H9 (cell line): ENCODE data around the gene RPS6KA4. TPM values are rescaled to one million over a fixed set of nuclear protein-coding genes. Genes with fewer than 3 reads are reported as not detected.

Experiments
- DNase-seq: peaks from one replicate; pipeline ENCODE4 v3.0.0-alpha.2; 2017
- H2AFZ ChIP-seq: one replicate; pipeline ENCODE4 v1.6.1; 2013; ENCODE audit warnings: mild to moderate bottlenecking, low read length, control low read depth, moderate library complexity
- H2AK5ac ChIP-seq: 2 replicates; pipeline ENCODE4 v1.6.1; 2013; ENCODE audit warnings: low read length, control low read depth, mixed read lengths; ENCODE audit not compliant: insufficient read length
- H2BK120ac ChIP-seq: one replicate; pipeline ENCODE4 v1.6.1; 2013; ENCODE audit warnings: low read depth, mild to moderate bottlenecking, low read length, control low read depth, inconsistent platforms; ENCODE audit not compliant: poor library complexity, severe bottlenecking
- H2BK12ac ChIP-seq: 2 replicates; pipeline ENCODE4 v1.6.1; 2013; ENCODE audit warnings: low read length, control low read depth, mixed read lengths, low read depth; ENCODE audit not compliant: insufficient read length
- H2BK15ac ChIP-seq: 2 replicates; pipeline ENCODE4 v1.6.1; 2013; ENCODE audit warnings: low read depth, low read length, control low read depth
- H2BK20ac ChIP-seq: one replicate; pipeline ENCODE4 v1.6.1; 2013; ENCODE audit warnings: low read depth, mild to moderate bottlenecking, low read length, control low read depth, inconsistent platforms; ENCODE audit not compliant: poor library complexity, severe bottlenecking
- H2BK5ac ChIP-seq: 2 replicates; pipeline ENCODE4 v1.6.1; 2013; ENCODE audit warnings: low read length, control low read depth, mixed read lengths; ENCODE audit not compliant: insufficient read length
- H3K14ac ChIP-seq: 2 replicates; pipeline ENCODE4 v1.6.1; 2013; ENCODE audit warnings: low read length, control low read depth; ENCODE audit not compliant: insufficient read depth
- H3K18ac ChIP-seq: 2 replicates; pipeline ENCODE4 v1.6.1; 2013; ENCODE audit warnings: low read depth, mild to moderate bottlenecking, mixed read lengths, low read length, control low read depth; ENCODE audit not compliant: insufficient read length
- H3K23ac ChIP-seq: 2 replicates; pipeline ENCODE4 v1.6.1; 2013; ENCODE audit warnings: low read length, control low read depth, mixed read lengths, low read depth; ENCODE audit not compliant: insufficient read length
- H3K23me2 ChIP-seq: 2 replicates; pipeline ENCODE4 v1.6.1; 2013; ENCODE audit warnings: low read depth, mild to moderate bottlenecking, mixed read lengths, low read length, control low read depth; ENCODE audit not compliant: insufficient read length, poor library complexity, severe bottlenecking
- H3K27ac ChIP-seq: 2 replicates; pipeline ENCODE4 v1.5.1; 2013; ENCODE audit warnings: low read length, control low read depth, mixed read lengths, low read depth; ENCODE audit not compliant: insufficient read length
- H3K27me3 ChIP-seq: 2 replicates; pipeline ENCODE4 v1.6.1; 2013; ENCODE audit warnings: low read length, control low read depth, inconsistent platforms; ENCODE audit not compliant: insufficient read depth
- H3K4ac ChIP-seq: 2 replicates; pipeline ENCODE4 v1.6.1; 2013; ENCODE audit warnings: low read depth, mild to moderate bottlenecking, control low read depth, inconsistent platforms, low read length, moderate library complexity
- H3K4me1 ChIP-seq: 2 replicates; pipeline ENCODE4 v1.6.1; 2013; ENCODE audit warnings: low read length, control low read depth, inconsistent platforms; ENCODE audit not compliant: insufficient read depth
- H3K4me2 ChIP-seq: 2 replicates; pipeline ENCODE4 v1.6.1; 2013; ENCODE audit warnings: low read length, control low read depth, mixed read lengths; ENCODE audit not compliant: insufficient read length, insufficient read depth
- H3K56ac ChIP-seq: 2 replicates; pipeline ENCODE4 v1.6.1; 2013; ENCODE audit warnings: low read depth, mild to moderate bottlenecking, mixed read lengths, low read length, control low read depth; ENCODE audit not compliant: insufficient read length
- H3K79me1 ChIP-seq: 2 replicates; pipeline ENCODE4 v1.6.1; 2013; ENCODE audit warnings: low read depth, mild to moderate bottlenecking, moderate library complexity, low read length, control low read depth, inconsistent platforms; ENCODE audit not compliant: insufficient read depth, poor library complexity, severe bottlenecking
- H3K79me2 ChIP-seq: 2 replicates; pipeline ENCODE4 v1.6.1; 2013; ENCODE audit warnings: low read length, control low read depth, inconsistent platforms; ENCODE audit not compliant: insufficient read depth
- H3K9ac ChIP-seq: 2 replicates; pipeline ENCODE4 v1.6.1; 2013; ENCODE audit warnings: low read length, control low read depth, mixed read lengths; ENCODE audit not compliant: insufficient read length; ENCODE audit errors: extremely low read depth
- H3K9me3 ChIP-seq: one replicate; pipeline ENCODE4 v1.6.1; 2013; ENCODE audit warnings: low read depth, low read length, inconsistent platforms; ENCODE audit not compliant: control insufficient read depth
- H3T11ph ChIP-seq: one replicate; pipeline ENCODE4 v1.6.1; 2013; ENCODE audit warnings: mild to moderate bottlenecking, low read length, control low read depth, inconsistent platforms
- H4K20me1 ChIP-seq: one replicate; pipeline ENCODE4 v1.6.1; 2013; ENCODE audit not compliant: control insufficient read depth, insufficient read length, insufficient read depth
- H4K5ac ChIP-seq: 2 replicates; pipeline ENCODE4 v1.6.1; 2013; ENCODE audit warnings: low read depth, mild to moderate bottlenecking, mixed read lengths, low read length, control low read depth; ENCODE audit not compliant: insufficient read length
- H4K8ac ChIP-seq: replicated peaks from 2 replicates; pipeline ENCODE4 v1.6.1; 2013; ENCODE audit warnings: low read length, control low read depth, mixed read lengths, low read depth; ENCODE audit not compliant: insufficient read length
- H4K91ac ChIP-seq: 2 replicates; pipeline ENCODE4 v1.6.1; 2013; ENCODE audit warnings: low read depth, mild to moderate bottlenecking, moderate library complexity, mixed read lengths, low read length, control low read depth; ENCODE audit not compliant: insufficient read length
- H3K27ac Mint-ChIP-seq, 3 experiments: 2 replicates in 2 of 3; 3 replicates in 1 of 3; pipeline ENCODE4 v1.8.0; 2020 to 2021; ENCODE audit warnings: mixed read lengths in 3 of 3, mild to moderate bottlenecking in 1 of 3, moderate library complexity in 1 of 3
- H3K27me3 Mint-ChIP-seq: 2 replicates; pipeline ENCODE4 v1.8.0; 2021; ENCODE audit warnings: low read depth, mild to moderate bottlenecking, moderate library complexity, mixed read lengths
- H3K36me3 Mint-ChIP-seq, 3 experiments: 2 replicates in 2 of 3; 3 replicates in 1 of 3; pipeline ENCODE4 v1.8.0; 2020 to 2021; ENCODE audit warnings: low read depth in 3 of 3, mixed read lengths in 3 of 3; ENCODE audit not compliant: insufficient read depth in 1 of 3
- H3K4me1 Mint-ChIP-seq, 2 experiments: 2 replicates each; pipeline ENCODE4 v1.8.0; 2020; ENCODE audit warnings: mixed read lengths in 2 of 2
- H3K4me3 Mint-ChIP-seq, 2 experiments: 2 replicates in 1 of 2; 3 replicates in 1 of 2; pipeline ENCODE4 v1.8.0; 2020 to 2021; ENCODE audit warnings: mild to moderate bottlenecking in 2 of 2, mixed read lengths in 2 of 2, moderate library complexity in 1 of 2
- H3K9me3 Mint-ChIP-seq, 2 experiments: 2 replicates in 1 of 2; 3 replicates in 1 of 2; pipeline ENCODE4 v1.8.0; 2020; ENCODE audit warnings: mild to moderate bottlenecking in 2 of 2, mixed read lengths in 2 of 2, moderate library complexity in 1 of 2
- CTCF ChIP-seq: fragments of 200-600 bp; sonication (generic); conservative IDR thresholded peaks from 3 replicates; pipeline ENCODE4 v1.8.0; 2021; ENCODE audit warnings: antibody characterized with exemption, mild to moderate bottlenecking
- WGBS: extraction: QIAGEN DNeasy Blood & Tissue Kit; methylation state at CpG from one replicate; pipeline ENCODE4 v1.1.7; 2013; ENCODE audit warnings: missing lambda C conversion rate, low lambda C conversion rate, mixed read lengths; ENCODE audit not compliant: insufficient read length; ENCODE audit errors: extremely low coverage; 5-methylcytosine and 5-hydroxymethylcytosine counted together
- total RNA-seq: library from RNA; stranded (reverse); gene quantifications from 2 replicates; pipeline ENCODE4 v1.2.1, GENCODE V29; 2021

The RPS6KA4 gene
- total RNA-seq, 1 experiment from 2014 or later, result 10.8 TPM

GRCh38 chr11:64368673-64369074 is 9.7 kb downstream of the RPS6KA4 start:
- no peak overlapping the region for H3K9ac ChIP-seq
- Mint-ChIP-seq H3K27me3 (no peaks in the 10 kb centered on the region), H3K4me3 (no peak overlapping the region), H3K9me3 (no peaks in the 10 kb centered on the region; a peak in 1 of 5 replicates), H3K4me1 (peaks cover 7 to 16% of the 10 kb centered on the region in 2 experiments), H3K36me3 (peaks cover 16 to 49% (median 37%) of the 10 kb centered on the region in 3 experiments), H3K27ac (no peak overlapping the region; a peak in 1 of 7 replicates)
- no peak overlapping the region for H3K56ac ChIP-seq
- H4K5ac ChIP-seq, result no peak overlapping the region
- no peak overlapping the region for H3K23ac ChIP-seq
- H3T11ph ChIP-seq, result no peak overlapping the region
- H3K79me2 ChIP-seq, result no peaks in the 10 kb centered on the region
- H2AFZ ChIP-seq, result no peak overlapping the region
- H3K18ac ChIP-seq, result no peak overlapping the region
- H3K27me3 ChIP-seq, result no peaks in the 10 kb centered on the region
- no peak for DNase-seq
- H3K4me1 ChIP-seq, result no peaks in the 10 kb centered on the region
- no peaks in the 10 kb centered on the region for H3K9me3 ChIP-seq
- no peak overlapping the region for H4K8ac ChIP-seq
- no peak overlapping the region for H2BK5ac ChIP-seq
- no peak overlapping the region for H2BK20ac ChIP-seq
- no peaks in the 10 kb centered on the region for H3K79me1 ChIP-seq
- no peak overlapping the region for H2AK5ac ChIP-seq
- no peaks in the 10 kb centered on the region for H3K23me2 ChIP-seq
- H4K20me1 ChIP-seq, result no peaks in the 10 kb centered on the region
- H2BK15ac ChIP-seq, result no peak overlapping the region
- no peak for TF ChIP-seq CTCF
- no peak overlapping the region for H2BK12ac ChIP-seq
- no peak overlapping the region for H3K14ac ChIP-seq
- H4K91ac ChIP-seq, result no peak overlapping the region
- H3K27ac ChIP-seq, result no peak overlapping the region
- no CpG with 5 or more reads among the region's 28 CpGs for WGBS
- H2BK120ac ChIP-seq, result no peak overlapping the region
- H3K4ac ChIP-seq, result no peak overlapping the region
- no peak overlapping the region for H3K4me2 ChIP-seq
